ENCODE results near the gene ACSL3. TPM values are rescaled to one million over a fixed set of nuclear protein-coding genes. Genes with fewer than 3 reads are reported as not detected.

The ACSL3 gene
- polyA plus RNA-seq, 1 donor from 2014 or later: 119 TPM

DNA sequence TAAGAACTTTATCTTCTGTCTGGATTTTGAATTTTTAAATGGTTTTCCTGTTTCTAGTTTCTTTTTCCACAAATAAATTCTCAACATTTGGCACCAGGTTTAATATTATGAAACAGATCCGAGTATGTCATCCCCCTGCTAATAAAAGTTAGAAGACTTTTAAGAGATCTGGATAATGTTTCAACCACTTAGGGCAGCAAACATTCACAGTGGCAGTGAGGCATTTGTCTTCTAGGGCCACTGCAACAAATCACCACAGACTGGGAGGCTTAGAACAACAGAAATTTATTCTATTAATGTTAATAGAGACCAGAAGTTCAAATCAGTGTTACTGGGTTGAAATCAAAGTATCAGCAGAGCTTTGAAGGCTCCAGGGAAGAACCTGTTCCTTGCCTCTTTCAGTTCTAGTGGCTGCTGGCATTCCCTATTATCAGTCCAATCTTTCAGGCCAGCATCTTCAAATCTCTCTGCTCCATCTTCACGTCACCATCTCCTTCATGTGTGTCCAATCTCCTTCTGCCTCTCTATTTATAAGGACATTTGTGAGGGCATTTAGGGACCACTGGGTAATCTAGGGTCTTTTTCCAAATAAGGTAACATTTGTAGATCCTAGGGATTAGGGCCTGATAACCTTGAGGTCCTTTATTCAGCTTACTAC, 23.4 kb downstream of the ACSL3 start:
- Histone ChIP-seq H3K27ac (ENCODE audit: low read length) (no peak overlapping the region), H3K9me2 (ENCODE audit: insufficient read depth, low read length) (no peaks in the 10 kb centered on the region), H3K79me2 (replicated peaks; ENCODE audit: insufficient read depth, low read length) (peaks cover 80% of the 10 kb centered on the region), H3K27me3 (ENCODE audit: insufficient read depth, low read depth, low read length) (no peaks in the 10 kb centered on the region), H3K4me3 (ENCODE audit: low read length) (no peak overlapping the region), H3K9me3 (ENCODE audit: low read length) (no peaks in the 10 kb centered on the region), H3K9ac (ENCODE audit: low read length) (no peak overlapping the region), H4K20me1 (ENCODE audit: insufficient read depth) (no peaks in the 10 kb centered on the region), H3K36me3 (ENCODE audit: insufficient read depth, low read length) (no peaks in the 10 kb centered on the region), H3F3A (ENCODE audit: insufficient read depth, low read length, poor library complexity, severe bottlenecking) (no peaks in the 10 kb centered on the region), H3K4me2 (ENCODE audit: low read length) (no peak overlapping the region), H2AFZ (ENCODE audit: low read depth, low read length) (no peak overlapping the region)
- TF ChIP-seq, protein P1, sequence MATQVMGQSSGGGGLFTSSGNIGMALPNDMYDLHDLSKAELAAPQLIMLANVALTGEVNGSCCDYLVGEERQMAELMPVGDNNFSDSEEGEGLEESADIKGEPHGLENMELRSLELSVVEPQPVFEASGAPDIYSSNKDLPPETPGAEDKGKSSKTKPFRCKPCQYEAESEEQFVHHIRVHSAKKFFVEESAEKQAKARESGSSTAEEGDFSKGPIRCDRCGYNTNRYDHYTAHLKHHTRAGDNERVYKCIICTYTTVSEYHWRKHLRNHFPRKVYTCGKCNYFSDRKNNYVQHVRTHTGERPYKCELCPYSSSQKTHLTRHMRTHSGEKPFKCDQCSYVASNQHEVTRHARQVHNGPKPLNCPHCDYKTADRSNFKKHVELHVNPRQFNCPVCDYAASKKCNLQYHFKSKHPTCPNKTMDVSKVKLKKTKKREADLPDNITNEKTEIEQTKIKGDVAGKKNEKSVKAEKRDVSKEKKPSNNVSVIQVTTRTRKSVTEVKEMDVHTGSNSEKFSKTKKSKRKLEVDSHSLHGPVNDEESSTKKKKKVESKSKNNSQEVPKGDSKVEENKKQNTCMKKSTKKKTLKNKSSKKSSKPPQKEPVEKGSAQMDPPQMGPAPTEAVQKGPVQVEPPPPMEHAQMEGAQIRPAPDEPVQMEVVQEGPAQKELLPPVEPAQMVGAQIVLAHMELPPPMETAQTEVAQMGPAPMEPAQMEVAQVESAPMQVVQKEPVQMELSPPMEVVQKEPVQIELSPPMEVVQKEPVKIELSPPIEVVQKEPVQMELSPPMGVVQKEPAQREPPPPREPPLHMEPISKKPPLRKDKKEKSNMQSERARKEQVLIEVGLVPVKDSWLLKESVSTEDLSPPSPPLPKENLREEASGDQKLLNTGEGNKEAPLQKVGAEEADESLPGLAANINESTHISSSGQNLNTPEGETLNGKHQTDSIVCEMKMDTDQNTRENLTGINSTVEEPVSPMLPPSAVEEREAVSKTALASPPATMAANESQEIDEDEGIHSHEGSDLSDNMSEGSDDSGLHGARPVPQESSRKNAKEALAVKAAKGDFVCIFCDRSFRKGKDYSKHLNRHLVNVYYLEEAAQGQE (IDR thresholded peaks at IDR 0.05; ENCODE audit: borderline replicate concordance): no peak
- TF ChIP-seq, protein P2, sequence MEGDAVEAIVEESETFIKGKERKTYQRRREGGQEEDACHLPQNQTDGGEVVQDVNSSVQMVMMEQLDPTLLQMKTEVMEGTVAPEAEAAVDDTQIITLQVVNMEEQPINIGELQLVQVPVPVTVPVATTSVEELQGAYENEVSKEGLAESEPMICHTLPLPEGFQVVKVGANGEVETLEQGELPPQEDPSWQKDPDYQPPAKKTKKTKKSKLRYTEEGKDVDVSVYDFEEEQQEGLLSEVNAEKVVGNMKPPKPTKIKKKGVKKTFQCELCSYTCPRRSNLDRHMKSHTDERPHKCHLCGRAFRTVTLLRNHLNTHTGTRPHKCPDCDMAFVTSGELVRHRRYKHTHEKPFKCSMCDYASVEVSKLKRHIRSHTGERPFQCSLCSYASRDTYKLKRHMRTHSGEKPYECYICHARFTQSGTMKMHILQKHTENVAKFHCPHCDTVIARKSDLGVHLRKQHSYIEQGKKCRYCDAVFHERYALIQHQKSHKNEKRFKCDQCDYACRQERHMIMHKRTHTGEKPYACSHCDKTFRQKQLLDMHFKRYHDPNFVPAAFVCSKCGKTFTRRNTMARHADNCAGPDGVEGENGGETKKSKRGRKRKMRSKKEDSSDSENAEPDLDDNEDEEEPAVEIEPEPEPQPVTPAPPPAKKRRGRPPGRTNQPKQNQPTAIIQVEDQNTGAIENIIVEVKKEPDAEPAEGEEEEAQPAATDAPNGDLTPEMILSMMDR (IDR thresholded peaks at IDR 0.05; ENCODE audit: poor library complexity, severe bottlenecking): no peak
- TF ChIP-seq SMC3 (conservative IDR thresholded peaks at IDR 0.05; ENCODE audit: poor library complexity): no peak
- no peak for TF ChIP-seq EP300 (conservative IDR thresholded peaks at IDR 0.05; ENCODE audit: poor library complexity, severe bottlenecking)
- TF ChIP-seq EZH2 (IDR thresholded peaks at IDR 0.05; ENCODE audit: borderline replicate concordance, insufficient read depth, low read length, poor library complexity, severe bottlenecking): no peak

DNA sequence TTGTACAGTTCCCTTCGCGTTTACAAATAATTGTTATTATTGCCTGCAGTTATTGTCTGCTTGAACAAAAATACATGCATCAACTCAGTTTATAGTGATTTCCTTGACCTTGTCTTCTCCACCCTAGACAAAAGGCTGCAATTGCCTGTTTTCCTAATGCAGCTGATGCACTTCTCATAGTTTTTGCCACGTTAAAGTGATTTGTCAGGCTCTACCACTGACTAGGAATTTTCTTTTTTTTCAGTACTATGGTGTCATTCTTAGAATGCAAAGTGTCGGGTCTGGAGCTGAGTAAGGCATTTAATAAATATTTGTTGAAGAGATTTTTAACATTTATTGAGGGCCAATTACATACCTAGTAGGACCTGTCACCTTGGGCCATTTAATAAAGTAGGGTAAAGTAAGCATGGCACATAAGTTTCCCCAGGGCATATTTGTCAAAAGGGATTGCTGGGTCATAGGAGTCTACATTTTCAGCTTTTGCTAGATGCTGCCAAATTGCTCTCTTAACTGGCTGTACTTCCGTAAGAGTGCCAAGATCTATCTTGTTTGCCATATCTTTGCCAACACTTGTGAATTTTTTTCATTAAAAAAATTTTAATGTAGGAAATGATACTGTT, 24.1 kb downstream of the ACSL3 start:
- no peaks in the 10 kb centered on the region for H4K20me1 ChIP-seq (ENCODE audit: insufficient read depth)
- TF ChIP-seq, protein P2 (IDR thresholded peaks at IDR 0.05; ENCODE audit: poor library complexity, severe bottlenecking): no peak
- TF ChIP-seq EP300 (conservative IDR thresholded peaks at IDR 0.05; ENCODE audit: poor library complexity, severe bottlenecking) (no peak), POLR2AphosphoS5 (IDR thresholded peaks at IDR 0.05) (no peak), SMC3 (conservative IDR thresholded peaks at IDR 0.05; ENCODE audit: poor library complexity) (no peak), RAD21 (conservative IDR thresholded peaks at IDR 0.05) (no peak), EZH2 (IDR thresholded peaks at IDR 0.05; ENCODE audit: borderline replicate concordance, insufficient read depth, low read length, poor library complexity, severe bottlenecking) (no peak), TAF1 (IDR thresholded peaks at IDR 0.05; ENCODE audit: low read depth) (no peak), MXI1 (conservative IDR thresholded peaks at IDR 0.05; ENCODE audit: poor library complexity, severe bottlenecking) (no peak)
- TF ChIP-seq, protein P1 (IDR thresholded peaks at IDR 0.05; ENCODE audit: borderline replicate concordance): no peak
- H3K4me3 ChIP-seq (ENCODE audit: low read length): no peak overlapping the region
- H2AFZ ChIP-seq (ENCODE audit: low read depth, low read length): no peak overlapping the region
- no peaks in the 10 kb centered on the region for H3K9me2 ChIP-seq (ENCODE audit: insufficient read depth, low read length)
- no peak overlapping the region for H3K4me2 ChIP-seq (ENCODE audit: low read length)
- no peaks in the 10 kb centered on the region for H3K9me3 ChIP-seq (ENCODE audit: low read length)
- no peaks in the 10 kb centered on the region for H3K27me3 ChIP-seq (ENCODE audit: insufficient read depth, low read depth, low read length)
- H3K79me2 ChIP-seq (replicated peaks; ENCODE audit: insufficient read depth, low read length): peaks cover 75% of the 10 kb centered on the region
- no peaks in the 10 kb centered on the region for H3K36me3 ChIP-seq (ENCODE audit: insufficient read depth, low read length)
- no peaks in the 10 kb centered on the region for H3F3A ChIP-seq (ENCODE audit: insufficient read depth, low read length, poor library complexity, severe bottlenecking)
- no peak overlapping the region for H3K9ac ChIP-seq (ENCODE audit: low read length)
- no peak overlapping the region for H3K27ac ChIP-seq (ENCODE audit: low read length)

All from neural cell (in vitro differentiated cells).